ENCODE data around the gene CDKN2B-AS1.
"Not testable (repeated sequence)": the region's sequence is repeated elsewhere in the genome, so short reads cannot be mapped to it uniquely, and the experiment has no call there.

The CDKN2B-AS1 gene

DNA sequence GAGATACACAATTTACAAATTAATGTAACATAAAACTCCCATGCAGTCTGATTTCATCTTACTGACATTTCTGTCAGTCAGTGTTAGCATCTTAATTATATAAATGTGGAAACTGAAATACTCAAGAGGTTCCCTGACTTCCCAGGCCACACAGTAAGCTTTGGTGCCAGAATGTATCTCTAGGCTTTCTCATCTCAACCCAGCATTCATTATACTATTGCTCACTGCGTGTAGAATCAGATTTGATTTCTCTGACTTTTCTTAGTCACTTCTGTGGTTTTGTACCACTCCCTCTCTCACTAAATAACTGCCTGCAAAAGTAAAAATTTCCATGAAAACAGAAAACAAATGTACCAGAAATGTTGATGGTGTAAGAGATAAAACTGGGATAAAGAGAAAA lies 46.2 kb downstream of the CDKN2B-AS1 start:
- in situ Hi-C loops (cut with MboI; ENCODE audit: low sequenced_read_pairs), result no loop called here

DNA sequence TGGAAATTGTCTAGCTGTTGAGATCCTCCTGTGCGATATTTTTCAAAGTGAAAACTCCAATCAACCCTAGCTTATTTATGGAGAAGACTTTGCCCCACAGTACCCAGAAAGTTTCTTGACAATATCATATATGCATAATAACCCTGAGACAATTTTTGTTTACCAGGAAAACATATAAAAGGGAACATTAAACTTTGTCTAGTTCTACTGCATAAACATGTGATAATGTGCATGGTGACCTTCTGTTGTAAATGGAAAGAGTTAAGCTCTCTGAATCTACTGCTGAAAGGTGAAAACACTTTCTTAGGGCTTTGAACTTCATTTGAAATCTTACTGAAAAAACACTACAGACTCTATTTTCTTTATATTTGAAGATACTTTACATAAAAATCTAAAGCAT lies 46.8 kb downstream of the CDKN2B-AS1 start:
- in situ Hi-C loops (cut with MboI; ENCODE audit: low sequenced_read_pairs), result no loop called here

DNA sequence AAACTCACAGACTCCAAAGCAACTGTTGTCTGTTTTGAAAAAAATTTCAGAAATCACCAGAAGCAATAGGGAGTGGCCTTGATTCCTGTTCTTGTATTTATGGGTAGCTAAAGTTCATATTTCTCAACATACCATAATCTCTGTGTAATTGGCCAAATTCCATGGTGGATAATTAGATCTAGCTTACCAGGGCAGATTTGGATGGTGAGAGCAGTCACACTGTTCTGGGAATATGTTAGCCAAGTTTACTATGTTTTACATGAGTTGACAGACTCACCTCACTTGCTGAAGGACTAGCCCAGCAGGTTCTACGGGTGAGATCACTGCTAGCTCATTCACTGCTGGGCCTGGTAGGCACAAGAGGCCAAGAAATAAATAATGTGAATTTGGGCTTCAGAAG lies 47.2 kb downstream of the CDKN2B-AS1 start:
- in situ Hi-C loops (cut with MboI; ENCODE audit: low sequenced_read_pairs), result no loop called here

DNA sequence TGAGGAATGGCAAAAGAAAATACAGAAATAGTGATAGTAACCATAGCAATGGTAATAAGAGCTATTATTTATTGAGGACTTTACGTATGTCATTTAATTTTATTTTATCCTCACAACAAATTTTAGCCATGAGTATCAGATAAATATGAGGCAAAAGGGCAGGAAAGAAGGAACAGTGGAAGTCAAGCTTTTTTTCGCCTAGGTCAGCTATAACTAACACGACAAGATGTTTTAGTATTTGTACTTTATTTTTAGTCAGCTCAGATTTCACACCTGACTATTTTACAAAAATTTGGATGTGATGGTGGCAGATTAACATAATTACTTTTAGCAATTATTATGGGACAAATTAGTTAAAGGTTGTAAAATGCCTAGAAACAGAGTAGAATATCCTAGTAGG lies 49.3 kb downstream of the CDKN2B-AS1 start:
- in situ Hi-C loops (cut with MboI; ENCODE audit: low sequenced_read_pairs), result no loop called here

DNA sequence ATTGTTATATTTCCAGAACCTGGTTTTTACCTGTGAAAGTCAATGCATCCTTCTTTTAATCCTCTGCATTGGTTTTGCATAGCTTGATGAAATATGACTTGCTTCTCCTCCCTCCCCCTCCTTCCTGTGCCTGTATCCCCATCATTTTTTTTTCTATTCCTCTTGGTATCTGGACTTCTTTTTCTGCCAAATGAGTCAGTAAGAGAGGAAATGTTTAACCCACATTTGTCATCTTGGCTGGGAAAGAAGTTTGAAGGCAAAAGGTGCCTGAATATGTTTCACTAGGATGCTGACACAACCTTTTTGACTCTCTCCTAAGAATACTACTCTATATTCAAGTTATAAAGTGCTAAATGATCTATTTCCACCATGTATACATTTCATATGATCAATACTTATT lies 50.0 kb downstream of the CDKN2B-AS1 start:
- in situ Hi-C loops (cut with MboI; ENCODE audit: low sequenced_read_pairs), result no loop called here

DNA sequence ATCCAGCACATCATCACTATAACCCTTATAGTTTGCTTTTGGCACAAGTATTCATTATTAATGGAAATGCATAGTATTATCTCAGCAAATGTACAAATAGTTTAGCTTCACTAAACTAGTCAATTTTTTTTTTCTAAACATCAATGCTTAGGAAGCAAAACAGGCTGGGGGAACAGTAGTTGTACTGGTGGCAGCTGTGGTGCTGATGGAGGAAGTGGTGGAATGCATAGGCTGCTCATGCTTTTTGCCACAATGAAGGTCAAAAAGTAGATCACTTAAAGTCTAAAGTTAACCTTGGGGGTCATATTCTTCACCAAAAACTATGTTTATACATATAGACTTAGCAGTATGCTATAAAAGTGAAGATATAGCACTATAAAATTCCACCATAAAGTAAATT lies 50.8 kb downstream of the CDKN2B-AS1 start:
- in situ Hi-C loops (cut with MboI; ENCODE audit: low sequenced_read_pairs), result no loop called here

DNA sequence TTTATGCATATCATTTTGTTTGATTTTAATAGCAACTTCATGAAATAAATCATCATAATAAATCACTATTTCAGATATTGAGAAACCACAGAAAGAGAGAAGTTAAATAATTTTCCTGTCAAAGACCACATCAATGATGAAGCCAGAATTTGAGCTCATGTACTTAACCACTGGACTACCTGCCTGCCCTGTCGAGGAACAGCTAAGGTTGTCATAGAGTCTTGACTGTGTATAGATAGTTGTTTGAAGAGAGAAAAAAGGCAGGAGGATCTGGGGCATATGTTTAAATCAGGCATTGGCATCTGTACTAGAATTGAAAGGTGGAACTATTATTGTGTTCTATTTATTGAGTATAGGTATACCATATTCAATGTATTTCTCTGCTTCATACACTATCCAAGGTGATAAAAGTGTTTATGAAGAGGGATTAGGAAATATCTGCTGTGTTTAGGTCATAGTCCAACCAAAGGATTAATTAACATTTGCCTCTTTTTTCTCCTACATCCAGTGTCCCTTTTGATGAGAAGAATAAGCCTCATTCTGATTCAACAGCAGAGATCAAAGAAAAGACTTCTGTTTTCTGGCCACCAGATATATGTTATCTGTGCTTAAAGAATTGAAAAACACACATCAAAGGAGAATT lies 51.8 kb downstream of the CDKN2B-AS1 start:
- in situ Hi-C loops (cut with MboI; ENCODE audit: low sequenced_read_pairs), result no loop called here

DNA sequence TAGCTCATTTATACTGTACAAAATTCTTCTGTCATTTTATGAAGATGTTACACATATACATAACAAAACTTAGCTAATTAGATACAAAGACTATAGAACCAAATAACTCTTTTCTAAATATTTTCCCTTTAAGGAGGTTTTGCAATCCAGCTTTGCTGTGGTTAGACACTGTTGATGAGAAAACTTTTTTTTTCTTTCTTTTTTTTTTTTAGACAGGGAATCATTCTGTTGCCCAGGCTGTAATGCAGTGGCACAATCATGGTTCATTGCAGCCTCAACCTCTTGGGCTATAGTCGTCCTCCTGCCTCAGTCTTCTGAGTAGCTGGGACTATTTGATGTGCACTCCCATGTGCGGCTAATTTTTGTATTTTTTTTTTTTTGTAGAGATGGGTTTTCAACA lies 53.0 kb downstream of the CDKN2B-AS1 start:
- in situ Hi-C loops (cut with MboI; ENCODE audit: low sequenced_read_pairs), result no loop called here

DNA sequence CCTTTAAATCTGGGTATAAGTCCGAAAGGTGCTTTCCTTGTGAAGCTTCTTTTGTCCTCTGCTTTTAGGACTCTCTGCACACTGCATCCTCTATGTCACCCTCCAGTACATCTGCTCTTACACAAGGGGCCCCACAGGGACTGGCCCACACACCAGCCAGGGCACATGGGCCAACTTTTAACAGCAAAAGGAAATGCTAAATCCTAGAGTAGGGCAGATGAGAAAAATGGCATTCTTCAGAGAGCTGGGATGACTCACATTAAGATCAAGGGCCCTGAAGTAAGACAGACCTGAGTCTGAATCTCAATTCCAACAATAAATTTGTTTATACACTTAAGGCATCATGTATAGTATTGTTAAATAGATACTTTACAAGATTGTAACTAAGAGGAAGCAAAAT lies 54.8 kb downstream of the CDKN2B-AS1 start:
- in situ Hi-C loops (cut with MboI; ENCODE audit: low sequenced_read_pairs), result no loop called here

DNA sequence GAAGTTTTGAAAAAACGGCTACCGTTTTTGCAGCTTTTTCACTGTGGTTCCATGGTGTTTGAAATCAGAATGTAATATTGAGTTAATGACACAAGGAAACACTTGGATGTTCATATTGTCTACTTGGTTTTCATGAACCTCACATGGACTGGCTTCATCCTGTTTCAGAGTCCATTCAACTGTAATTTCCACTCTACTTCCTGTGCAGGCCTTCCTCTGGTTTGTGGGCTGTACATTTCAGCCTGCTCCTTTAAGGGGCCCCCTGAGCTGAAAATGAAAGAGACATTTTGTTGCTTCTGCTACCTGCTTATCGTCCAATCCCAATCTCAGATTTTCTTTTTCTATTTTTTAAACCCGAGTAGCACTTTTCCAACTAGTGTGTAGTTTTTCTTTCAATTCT lies 56.3 kb downstream of the CDKN2B-AS1 start:
- in situ Hi-C loops (cut with MboI; ENCODE audit: low sequenced_read_pairs), result no loop called here

DNA sequence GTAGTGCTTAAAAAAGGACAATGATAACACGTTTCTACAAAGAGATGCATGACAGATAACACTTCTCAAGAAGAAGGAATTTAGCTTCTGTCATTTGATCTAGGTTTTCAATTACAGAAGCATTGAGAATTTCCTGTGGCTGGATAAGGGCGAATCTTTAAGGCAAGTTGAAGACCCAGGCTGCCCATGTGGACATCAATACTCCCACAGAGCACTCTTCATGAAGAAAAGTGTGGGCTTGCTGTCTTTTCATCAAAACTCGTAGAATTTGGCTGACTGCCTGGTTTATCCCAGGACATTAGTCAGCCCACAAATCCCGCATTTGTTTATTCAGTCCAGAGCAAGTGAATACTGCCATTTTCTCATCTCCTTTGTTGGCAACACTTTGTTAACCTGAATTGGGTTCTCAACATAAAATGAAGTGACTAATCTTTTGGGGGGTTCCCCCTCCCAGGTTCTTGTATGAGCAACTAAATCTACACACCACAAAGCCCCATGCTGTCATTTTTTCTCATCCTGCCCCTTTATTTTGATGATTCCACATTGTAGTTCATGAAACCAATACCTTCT lies 57.9 kb downstream of the CDKN2B-AS1 start:
- in situ Hi-C loops (cut with MboI; ENCODE audit: low sequenced_read_pairs), result no loop called here

DNA sequence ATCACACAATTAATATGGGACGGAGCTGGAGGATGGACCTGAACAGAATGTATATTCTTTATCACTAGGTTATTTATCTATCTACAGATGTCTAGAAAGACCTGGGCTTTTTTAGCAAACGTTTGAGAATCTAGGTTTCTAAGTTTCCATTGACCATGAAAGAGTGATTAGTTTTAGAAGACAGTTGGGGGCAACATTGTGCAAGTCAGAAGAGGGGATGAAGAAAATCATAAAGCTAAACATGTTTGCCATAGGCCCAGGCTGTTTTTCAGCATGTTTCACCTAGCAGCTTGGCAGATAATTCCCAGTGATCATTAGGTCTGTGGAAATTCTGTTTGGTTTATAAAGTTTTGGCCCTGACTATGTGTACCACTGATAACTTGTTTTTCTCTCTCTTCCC lies 58.6 kb downstream of the CDKN2B-AS1 start:
- in situ Hi-C loops (cut with MboI; ENCODE audit: low sequenced_read_pairs), result no loop called here

DNA sequence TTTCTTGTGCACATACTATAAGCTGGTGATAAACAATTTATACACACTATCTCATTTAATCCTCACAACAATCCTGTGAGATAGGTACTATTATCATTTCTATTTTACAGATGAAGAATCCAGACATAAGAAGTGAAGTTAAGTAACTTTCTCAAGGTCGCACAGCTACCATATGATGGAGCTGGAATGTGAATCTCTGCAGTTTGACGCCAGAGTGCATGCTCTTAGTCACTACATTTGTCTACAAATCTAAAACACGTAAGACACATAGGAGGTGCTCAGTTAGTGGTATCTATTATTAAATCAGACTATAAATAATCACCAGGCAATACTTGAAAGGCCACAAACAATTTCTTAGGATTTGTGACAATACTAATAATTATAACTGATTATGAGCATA lies 59.5 kb downstream of the CDKN2B-AS1 start:
- in situ Hi-C loops (cut with MboI; ENCODE audit: low sequenced_read_pairs), result no loop called here

DNA sequence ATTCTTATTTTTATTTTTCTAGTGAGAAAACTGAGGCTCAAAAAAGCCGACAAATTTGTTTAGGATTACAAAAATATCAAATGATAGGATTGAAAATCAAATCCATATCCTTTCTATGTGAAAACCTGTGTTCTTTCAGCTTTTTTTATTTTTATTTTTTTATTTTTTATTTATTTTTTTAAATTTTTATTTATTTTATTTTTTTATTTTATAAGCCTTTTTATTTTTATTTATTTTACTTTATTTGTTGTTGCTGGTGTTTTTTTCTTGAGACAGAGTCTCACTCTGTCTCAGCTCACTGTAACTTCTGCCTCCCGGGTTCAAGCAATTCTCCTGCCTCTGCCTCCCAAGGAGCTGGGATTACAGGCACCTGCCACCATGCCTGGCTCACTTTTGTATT lies 59.9 kb downstream of the CDKN2B-AS1 start:
- in situ Hi-C loops (cut with MboI; ENCODE audit: low sequenced_read_pairs), result no loop called here

DNA sequence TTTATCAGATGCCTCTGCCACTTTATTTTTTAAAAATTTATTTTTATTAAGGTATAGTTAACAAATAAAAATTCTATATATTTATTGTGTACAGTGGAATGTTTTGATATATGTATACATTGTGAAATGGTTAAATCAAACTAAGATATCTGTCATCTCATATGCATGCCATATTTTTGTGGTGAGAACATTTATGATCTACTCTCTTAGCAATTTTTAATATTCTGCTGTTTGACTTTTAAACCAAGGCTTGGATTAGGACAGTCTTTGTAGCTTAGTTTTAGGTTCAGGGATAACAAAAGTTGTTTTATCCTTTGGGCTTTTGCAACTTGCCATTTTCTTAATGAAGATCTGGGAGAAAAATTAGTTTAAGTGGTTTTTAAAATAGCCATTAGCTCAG lies 60.5 kb downstream of the CDKN2B-AS1 start:
- in situ Hi-C loops (cut with MboI; ENCODE audit: low sequenced_read_pairs), result no loop called here

DNA sequence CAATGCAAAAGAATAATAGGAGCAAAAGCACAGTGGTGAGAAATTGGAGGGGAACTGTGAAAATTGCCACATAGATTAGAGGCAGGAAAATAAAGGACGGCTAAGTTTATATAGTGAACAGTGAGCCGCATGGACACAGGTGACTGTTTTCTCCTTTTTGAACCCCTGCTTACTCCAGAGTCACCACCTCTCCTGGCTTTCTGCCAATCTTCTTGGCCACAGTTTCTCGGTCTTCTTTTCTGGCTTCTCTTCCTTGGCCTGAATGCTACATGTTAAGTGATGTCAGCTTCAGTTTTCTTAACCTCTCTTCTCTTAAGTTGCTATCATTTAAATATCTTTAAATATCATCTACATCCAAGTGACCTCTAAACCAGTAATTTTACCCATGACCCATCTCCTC lies 61.8 kb downstream of the CDKN2B-AS1 start:
- in situ Hi-C loops (cut with MboI; ENCODE audit: low sequenced_read_pairs), result no loop called here

DNA sequence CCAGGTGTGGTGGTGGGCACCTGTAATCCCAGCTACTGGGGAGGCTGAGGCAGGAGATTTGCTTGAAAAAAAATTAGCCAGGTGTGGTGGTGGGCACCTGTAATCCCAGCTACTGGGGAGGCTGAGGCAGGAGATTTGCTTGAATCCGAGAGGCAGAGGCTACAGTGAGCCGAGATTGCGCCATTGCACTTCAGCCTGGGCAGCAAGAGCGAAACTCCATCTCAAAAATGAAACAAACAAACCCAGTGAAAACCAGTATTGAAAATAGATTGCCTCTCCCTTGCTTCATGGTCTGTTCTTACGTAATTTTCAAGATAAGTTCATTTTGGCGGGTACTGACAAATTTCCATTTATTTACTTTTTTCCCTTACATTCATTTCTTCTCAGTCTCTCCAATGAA lies 63.4 kb downstream of the CDKN2B-AS1 start:
- in situ Hi-C loops (cut with MboI; ENCODE audit: low sequenced_read_pairs), result not testable (repeated sequence)

DNA sequence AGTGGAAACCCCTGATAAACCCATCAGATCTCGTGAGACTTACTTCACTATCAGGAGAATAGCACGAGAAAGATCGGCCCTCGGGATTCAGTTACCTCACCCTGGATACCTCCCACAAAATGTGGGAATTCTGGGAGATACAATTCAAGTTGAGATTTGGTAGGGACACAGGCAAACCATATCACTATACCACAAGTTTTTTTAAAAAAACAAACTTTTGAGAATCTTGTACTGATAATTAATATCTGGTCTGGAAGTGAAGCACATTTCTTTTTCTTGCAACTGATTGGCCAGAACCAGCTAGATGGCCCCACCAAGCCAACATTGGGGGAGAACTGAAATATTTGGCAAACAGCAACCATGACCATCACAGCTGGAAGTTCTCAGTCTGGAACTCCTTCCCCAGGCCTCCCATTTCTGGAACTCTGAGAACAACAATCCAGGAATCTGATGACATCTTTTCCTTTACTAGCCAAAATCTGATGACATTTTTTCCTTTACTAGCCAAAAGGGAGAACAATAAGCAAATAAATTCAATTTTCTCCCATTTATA lies 66.3 kb downstream of the CDKN2B-AS1 start:
- in situ Hi-C loops (cut with MboI; ENCODE audit: low sequenced_read_pairs), result no loop called here

DNA sequence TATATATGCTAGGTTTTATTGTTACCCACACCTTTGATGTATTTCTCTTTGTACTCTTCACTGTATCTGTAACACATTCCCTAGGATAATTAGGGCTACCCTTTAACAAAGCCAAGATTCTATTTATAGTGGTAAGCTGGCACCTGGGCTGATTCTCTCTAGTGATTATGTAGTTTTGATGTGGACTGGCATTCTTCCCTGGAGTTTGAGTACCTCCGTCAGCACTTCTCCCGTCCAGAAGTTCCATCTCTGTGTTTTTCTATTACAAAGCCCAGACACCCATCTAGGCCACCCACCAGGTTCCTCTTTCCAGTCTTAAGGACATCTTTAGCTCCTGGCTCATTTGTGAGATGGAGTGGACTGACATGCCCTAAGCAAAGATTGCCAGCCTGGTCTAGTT lies 70.4 kb downstream of the CDKN2B-AS1 start:
- in situ Hi-C loops (cut with MboI; ENCODE audit: low sequenced_read_pairs), result no loop called here

DNA sequence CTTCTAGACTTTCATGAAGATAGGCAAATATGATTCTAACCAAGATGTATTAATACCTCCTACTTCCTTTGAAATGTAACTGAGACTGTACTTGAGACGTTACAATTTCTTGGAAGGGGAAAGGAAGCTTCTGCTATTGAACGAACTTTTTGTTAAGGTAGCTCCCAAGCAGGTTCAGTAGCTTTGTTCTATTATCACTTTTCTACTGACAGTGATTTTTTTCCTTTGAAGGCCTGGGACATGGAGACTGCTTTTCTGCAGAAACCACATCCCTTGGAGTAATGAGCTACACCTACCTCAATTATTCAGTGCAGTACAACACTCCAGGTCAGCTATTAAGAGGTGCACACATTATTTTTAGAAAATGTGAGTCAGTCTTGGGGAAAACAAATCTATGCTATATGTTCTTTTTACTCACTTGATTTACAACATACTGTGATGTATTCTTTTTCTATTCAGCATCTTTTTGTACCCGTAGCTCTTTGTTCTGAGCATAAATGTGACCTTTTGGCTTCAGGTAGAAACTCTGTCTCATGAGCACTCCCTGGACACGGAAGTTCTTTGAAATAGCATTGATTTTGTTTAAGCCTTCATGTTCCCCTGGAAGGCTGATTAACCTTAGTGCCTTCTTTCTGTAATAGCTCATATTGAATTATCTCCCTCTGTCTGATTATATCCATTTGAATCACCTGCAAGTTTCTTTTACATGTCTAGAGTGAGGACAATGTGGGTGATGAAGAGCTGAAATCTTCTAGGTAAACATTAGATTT lies 71.0 kb downstream of the CDKN2B-AS1 start:
- in situ Hi-C loops (cut with MboI; ENCODE audit: low sequenced_read_pairs), result no loop called here

DNA sequence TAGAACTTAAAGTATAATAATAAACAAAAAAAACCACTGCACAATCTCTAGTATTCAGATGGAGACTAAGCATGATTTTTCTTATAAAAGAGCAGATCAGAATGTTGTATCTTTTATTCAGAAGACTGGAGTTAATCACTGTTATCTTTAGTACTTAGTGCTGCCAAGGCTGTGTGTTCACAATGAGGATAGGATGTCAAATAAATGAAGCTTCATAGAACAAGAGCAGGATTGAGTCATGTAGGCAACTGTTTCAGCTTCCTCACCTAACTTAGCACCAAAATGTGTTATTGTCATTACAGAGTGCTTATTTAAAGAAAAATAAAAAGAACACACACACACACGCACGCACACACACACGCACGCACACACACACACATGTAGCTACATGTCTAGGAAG lies 72.6 kb downstream of the CDKN2B-AS1 start:
- in situ Hi-C loops (cut with MboI; ENCODE audit: low sequenced_read_pairs), result no loop called here

DNA sequence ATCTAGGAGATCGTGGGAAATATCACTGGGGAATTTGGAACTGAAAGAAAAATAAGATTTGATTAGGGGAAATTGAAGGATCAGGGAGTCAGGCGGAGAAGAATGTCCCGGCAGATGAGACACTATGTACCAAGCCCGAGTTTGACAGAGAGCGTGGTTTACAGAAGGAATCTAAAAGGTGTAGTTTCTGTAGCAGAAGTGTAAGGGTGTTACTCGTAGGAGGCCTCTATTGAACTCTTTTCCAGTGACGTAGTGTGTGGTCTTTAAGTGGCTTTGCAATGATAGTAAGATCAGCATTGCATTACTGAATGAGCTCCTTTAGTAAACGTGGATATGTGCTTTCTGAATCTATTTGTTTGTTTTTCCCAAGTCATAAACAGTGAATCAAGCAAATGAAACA lies 73.8 kb downstream of the CDKN2B-AS1 start:
- in situ Hi-C loops (cut with MboI; ENCODE audit: low sequenced_read_pairs), result no loop called here

Measured in HL-60/S4 (cell line).